ENCODE results near the gene AMIGO2. TPM values are rescaled to one million over a fixed set of nuclear protein-coding genes. Genes with fewer than 3 reads are reported as not detected.

The AMIGO2 gene
- total and polyA plus RNA-seq, 9 of the 15 experiments (the other 6 are each of a cell fraction or from before 2014, with no cell fraction given), result 2.0 to 8.3 (median 3.8) TPM

DNA sequence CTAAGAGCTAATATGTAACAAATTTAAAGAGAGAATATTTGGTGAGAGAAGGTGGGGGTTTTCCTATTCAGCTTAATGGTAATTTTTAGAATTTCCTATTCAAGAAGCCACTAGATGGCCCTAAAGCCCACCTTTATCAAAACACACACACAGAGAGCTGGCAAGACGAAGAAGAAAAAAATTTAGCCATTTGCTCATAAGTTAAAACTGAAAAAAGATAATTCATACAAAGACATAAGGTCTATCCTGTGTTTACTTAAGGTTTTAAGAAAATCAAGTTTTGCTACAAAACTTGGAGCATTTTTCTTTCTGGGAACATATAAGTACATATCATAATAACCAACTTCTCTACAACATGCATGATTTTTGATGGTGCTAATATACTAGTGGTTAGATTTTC, 47.1 kb downstream of the AMIGO2 start (continued):
- TF ChIP-seq, protein P1, sequence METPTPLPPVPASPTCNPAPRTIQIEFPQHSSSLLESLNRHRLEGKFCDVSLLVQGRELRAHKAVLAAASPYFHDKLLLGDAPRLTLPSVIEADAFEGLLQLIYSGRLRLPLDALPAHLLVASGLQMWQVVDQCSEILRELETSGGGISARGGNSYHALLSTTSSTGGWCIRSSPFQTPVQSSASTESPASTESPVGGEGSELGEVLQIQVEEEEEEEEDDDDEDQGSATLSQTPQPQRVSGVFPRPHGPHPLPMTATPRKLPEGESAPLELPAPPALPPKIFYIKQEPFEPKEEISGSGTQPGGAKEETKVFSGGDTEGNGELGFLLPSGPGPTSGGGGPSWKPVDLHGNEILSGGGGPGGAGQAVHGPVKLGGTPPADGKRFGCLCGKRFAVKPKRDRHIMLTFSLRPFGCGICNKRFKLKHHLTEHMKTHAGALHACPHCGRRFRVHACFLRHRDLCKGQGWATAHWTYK (CRISPR knock-in tag; IDR thresholded peaks at IDR 0.05), result no peak
- TF ChIP-seq CC2D1A (IDR thresholded peaks at IDR 0.05) (peak; percentile 45; the same call in 1 of the 2 replicates), RAD21 (CRISPR knock-in tag; conservative IDR thresholded peaks at IDR 0.05 in 1 of 2, IDR thresholded peaks at IDR 0.05 in 1 of 2) (peak; percentile 93), ZNF384 (IDR thresholded peaks at IDR 0.05; ENCODE audit: low read depth, low read length) (peak; percentile 58), ZNF699 (CRISPR knock-in tag; IDR thresholded peaks at IDR 0.05; ENCODE audit: insufficient replicate concordance) (no peak), GATAD2B (IDR thresholded peaks at IDR 0.05; ENCODE audit: borderline replicate concordance) (peak; percentile 41; the same call in 1 of the 2 replicates), NCOA4 (IDR thresholded peaks at IDR 0.05; ENCODE audit: partially characterized antibody) (no peak), SMC3 (conservative IDR thresholded peaks at IDR 0.05; ENCODE audit: insufficient read depth, low read depth, low read length) (peak; percentile 55), ZNF263 (CRISPR knock-in tag; IDR thresholded peaks at IDR 0.05; ENCODE audit: borderline replicate concordance) (no peak), COPS2 (conservative IDR thresholded peaks at IDR 0.05) (no peak), MBD2 (IDR thresholded peaks at IDR 0.05; ENCODE audit: borderline replicate concordance, low read depth) (no peak), ZNF41 (CRISPR knock-in tag; conservative IDR thresholded peaks at IDR 0.05) (no peak), MAZ (CRISPR knock-in tag; conservative IDR thresholded peaks at IDR 0.05 in 1 of 2, IDR thresholded peaks at IDR 0.05 in 1 of 2) (peak in 1 of 2 experiments; percentile 28; a peak in 1 of 4 replicates)
- TF ChIP-seq, protein P2, sequence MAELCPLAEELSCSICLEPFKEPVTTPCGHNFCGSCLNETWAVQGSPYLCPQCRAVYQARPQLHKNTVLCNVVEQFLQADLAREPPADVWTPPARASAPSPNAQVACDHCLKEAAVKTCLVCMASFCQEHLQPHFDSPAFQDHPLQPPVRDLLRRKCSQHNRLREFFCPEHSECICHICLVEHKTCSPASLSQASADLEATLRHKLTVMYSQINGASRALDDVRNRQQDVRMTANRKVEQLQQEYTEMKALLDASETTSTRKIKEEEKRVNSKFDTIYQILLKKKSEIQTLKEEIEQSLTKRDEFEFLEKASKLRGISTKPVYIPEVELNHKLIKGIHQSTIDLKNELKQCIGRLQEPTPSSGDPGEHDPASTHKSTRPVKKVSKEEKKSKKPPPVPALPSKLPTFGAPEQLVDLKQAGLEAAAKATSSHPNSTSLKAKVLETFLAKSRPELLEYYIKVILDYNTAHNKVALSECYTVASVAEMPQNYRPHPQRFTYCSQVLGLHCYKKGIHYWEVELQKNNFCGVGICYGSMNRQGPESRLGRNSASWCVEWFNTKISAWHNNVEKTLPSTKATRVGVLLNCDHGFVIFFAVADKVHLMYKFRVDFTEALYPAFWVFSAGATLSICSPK (IDR thresholded peaks at IDR 0.05; ENCODE audit: borderline replicate concordance), result no peak
- TF ChIP-seq, protein P3, sequence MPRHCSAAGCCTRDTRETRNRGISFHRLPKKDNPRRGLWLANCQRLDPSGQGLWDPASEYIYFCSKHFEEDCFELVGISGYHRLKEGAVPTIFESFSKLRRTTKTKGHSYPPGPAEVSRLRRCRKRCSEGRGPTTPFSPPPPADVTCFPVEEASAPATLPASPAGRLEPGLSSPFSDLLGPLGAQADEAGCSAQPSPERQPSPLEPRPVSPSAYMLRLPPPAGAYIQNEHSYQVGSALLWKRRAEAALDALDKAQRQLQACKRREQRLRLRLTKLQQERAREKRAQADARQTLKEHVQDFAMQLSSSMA (CRISPR knock-in tag; IDR thresholded peaks at IDR 0.05), result no peak
- TF ChIP-seq, protein P4, sequence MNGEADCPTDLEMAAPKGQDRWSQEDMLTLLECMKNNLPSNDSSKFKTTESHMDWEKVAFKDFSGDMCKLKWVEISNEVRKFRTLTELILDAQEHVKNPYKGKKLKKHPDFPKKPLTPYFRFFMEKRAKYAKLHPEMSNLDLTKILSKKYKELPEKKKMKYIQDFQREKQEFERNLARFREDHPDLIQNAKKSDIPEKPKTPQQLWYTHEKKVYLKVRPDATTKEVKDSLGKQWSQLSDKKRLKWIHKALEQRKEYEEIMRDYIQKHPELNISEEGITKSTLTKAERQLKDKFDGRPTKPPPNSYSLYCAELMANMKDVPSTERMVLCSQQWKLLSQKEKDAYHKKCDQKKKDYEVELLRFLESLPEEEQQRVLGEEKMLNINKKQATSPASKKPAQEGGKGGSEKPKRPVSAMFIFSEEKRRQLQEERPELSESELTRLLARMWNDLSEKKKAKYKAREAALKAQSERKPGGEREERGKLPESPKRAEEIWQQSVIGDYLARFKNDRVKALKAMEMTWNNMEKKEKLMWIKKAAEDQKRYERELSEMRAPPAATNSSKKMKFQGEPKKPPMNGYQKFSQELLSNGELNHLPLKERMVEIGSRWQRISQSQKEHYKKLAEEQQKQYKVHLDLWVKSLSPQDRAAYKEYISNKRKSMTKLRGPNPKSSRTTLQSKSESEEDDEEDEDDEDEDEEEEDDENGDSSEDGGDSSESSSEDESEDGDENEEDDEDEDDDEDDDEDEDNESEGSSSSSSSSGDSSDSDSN (IDR thresholded peaks at IDR 0.05; ENCODE audit: borderline replicate concordance in 1 of 2, low read depth in 2 of 2, low read length in 2 of 2), result no peak
- TF ChIP-seq, protein P5, sequence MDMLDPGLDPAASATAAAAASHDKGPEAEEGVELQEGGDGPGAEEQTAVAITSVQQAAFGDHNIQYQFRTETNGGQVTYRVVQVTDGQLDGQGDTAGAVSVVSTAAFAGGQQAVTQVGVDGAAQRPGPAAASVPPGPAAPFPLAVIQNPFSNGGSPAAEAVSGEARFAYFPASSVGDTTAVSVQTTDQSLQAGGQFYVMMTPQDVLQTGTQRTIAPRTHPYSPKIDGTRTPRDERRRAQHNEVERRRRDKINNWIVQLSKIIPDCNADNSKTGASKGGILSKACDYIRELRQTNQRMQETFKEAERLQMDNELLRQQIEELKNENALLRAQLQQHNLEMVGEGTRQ (CRISPR knock-in tag; IDR thresholded peaks at IDR 0.05), result no peak
- TF ChIP-seq, protein P6, sequence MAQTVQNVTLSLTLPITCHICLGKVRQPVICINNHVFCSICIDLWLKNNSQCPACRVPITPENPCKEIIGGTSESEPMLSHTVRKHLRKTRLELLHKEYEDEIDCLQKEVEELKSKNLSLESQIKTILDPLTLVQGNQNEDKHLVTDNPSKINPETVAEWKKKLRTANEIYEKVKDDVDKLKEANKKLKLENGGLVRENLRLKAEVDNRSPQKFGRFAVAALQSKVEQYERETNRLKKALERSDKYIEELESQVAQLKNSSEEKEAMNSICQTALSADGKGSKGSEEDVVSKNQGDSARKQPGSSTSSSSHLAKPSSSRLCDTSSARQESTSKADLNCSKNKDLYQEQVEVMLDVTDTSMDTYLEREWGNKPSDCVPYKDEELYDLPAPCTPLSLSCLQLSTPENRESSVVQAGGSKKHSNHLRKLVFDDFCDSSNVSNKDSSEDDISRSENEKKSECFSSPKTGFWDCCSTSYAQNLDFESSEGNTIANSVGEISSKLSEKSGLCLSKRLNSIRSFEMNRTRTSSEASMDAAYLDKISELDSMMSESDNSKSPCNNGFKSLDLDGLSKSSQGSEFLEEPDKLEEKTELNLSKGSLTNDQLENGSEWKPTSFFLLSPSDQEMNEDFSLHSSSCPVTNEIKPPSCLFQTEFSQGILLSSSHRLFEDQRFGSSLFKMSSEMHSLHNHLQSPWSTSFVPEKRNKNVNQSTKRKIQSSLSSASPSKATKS (CRISPR knock-in tag; IDR thresholded peaks at IDR 0.05), result no peak
